Stimulated activated naive CD8-positive, alpha-beta T cell treated with anti-CD3 and anti-CD28 coated beads, Interleukin-15, Interleukin-2, amounts not matched to agents 100 ng/mL and 50 ng/mL, for 24 hours (primary cell): ENCODE results near the gene CD84.
"Not testable (repeated sequence)": the region's sequence is repeated elsewhere in the genome, so short reads cannot be mapped to it uniquely, and the experiment has no call there.

ENCODE experiments used
- H3K27ac Mint-ChIP-seq: one replicate; pipeline ENCODE4 v1.8.0; 2021; ENCODE audit warnings: mild to moderate bottlenecking, mixed read lengths
- H3K27me3 Mint-ChIP-seq: one replicate; pipeline ENCODE4 v1.8.0; 2021; ENCODE audit warnings: mixed read lengths
- H3K36me3 Mint-ChIP-seq: one replicate; pipeline ENCODE4 v1.8.0; 2021; ENCODE audit warnings: low read depth, mixed read lengths
- H3K4me1 Mint-ChIP-seq: one replicate; pipeline ENCODE4 v1.8.0; 2021; ENCODE audit warnings: low read depth, mixed read lengths
- H3K4me3 Mint-ChIP-seq: one replicate; pipeline ENCODE4 v1.8.0; 2021; ENCODE audit warnings: mild to moderate bottlenecking, mixed read lengths
- H3K9me3 Mint-ChIP-seq: one replicate; pipeline ENCODE4 v1.8.0; 2021; ENCODE audit warnings: mixed read lengths

The CD84 gene

DNA sequence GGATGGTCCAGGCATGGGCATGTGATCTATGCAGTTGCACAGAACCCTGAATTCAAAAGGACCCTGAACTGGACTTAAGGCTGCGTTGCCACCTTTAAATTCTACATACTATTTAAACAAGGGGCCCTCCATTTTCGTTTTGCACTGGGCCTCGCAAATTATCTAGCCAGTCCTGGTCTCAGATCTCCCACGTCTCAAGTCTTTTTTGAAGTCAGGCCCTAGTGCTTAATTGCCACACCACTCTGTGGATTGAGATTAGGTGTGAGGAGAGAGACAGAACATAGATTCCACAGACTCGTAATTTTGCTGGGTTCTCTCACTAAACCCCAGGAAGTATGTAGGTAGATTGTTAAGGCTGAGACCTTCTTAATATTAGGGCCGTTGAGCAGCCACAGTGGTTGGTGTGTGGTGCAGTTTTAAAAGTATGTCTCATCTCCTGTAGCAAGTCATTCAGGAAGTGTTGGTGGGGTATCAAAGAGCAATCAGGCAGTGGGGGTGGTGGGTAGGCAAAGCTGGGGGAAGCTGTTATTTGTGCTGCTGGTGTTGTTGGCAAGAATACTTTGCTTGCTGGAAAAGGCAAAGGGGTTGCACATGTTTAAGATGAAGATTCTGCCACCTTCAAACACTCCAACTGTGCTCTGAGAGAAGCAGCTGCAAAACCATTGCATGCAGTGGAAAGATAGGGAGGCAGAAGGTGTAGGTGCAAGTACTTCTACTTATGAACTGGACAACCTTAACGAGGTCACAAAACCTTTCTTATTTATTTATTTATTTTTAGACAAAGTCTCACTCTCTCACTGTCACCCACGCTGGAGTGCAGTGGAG lies 11.2 kb downstream of the CD84 start:
- H3K27ac Mint-ChIP-seq: peak overlapping the region; percentile 96
- peak overlapping the region; percentile 70 for H3K4me3 Mint-ChIP-seq
- no peaks in the 10 kb centered on the region for H3K27me3 Mint-ChIP-seq
- peaks cover 19% of the 10 kb centered on the region for H3K9me3 Mint-ChIP-seq
- peaks cover 100% of the 10 kb centered on the region for H3K4me1 Mint-ChIP-seq
- peaks cover 74% of the 10 kb centered on the region for H3K36me3 Mint-ChIP-seq

- no peaks in the 10 kb centered on the region for H3K27me3 Mint-ChIP-seq
- peak overlapping the region; percentile 70 for H3K4me3 Mint-ChIP-seq
- H3K9me3 Mint-ChIP-seq: peaks cover 22% of the 10 kb centered on the region
- peak overlapping the region; percentile 96 for H3K27ac Mint-ChIP-seq
- peaks cover 100% of the 10 kb centered on the region for H3K4me1 Mint-ChIP-seq
- peaks cover 77% of the 10 kb centered on the region for H3K36me3 Mint-ChIP-seq
Measured at GRCh38 chr1:160567341-160567740, 12.0 kb downstream of the CD84 start.

- Mint-ChIP-seq H3K36me3 (peaks cover 78% of the 10 kb centered on the region), H3K4me1 (peaks cover 100% of the 10 kb centered on the region), H3K27me3 (no peaks in the 10 kb centered on the region), H3K27ac (peak overlapping the region; percentile 96), H3K4me3 (peak overlapping the region; percentile 27), H3K9me3 (peaks cover 14% of the 10 kb centered on the region)
Measured at GRCh38 chr1:160565564-160565963, 13.7 kb downstream of the CD84 start.

DNA sequence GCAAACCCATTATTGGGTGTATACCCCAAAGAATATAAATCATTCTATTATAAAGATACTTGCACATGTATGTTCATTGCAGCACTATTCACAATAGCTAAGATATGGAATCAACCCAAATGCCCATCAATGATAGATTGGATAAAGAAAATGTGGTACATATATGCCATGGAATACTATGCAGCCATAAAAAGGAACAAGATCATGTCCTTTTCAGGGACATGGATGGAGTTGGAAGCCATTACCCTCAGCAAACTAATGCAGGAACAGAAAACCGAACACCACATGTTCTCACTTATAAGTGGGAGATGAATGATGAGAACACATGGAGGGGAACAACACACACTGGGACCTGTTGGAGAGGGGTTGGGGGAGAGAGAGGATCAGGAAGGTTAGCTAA lies 16.1 kb downstream of the CD84 start:
- H3K4me1 Mint-ChIP-seq: peaks cover 100% of the 10 kb centered on the region
- H3K4me3 Mint-ChIP-seq, H3K27me3 Mint-ChIP-seq: not testable (repeated sequence)
- peaks cover 14% of the 10 kb centered on the region for H3K9me3 Mint-ChIP-seq
- H3K27ac Mint-ChIP-seq: peak overlapping the region; percentile 50
- H3K36me3 Mint-ChIP-seq: peaks cover 89% of the 10 kb centered on the region

DNA sequence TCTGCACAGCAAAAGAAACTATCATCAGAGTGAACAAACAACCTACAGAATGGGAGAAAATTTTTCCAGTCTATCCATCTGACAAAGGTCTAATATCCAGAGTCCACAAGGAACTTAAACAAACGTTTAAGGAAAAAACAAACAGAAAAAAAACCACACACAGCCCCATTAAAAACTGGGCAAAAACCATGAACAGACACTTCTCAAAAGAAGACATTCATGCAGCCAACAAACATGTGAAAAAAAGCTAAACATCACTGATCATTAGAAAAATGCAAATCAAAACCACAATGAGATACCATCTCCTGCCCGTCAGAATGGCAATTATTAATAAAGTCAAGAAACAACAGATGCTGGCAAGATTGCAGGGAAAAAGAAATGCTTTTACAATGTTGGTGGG lies 16.6 kb downstream of the CD84 start:
- not testable (repeated sequence) for H3K4me3 Mint-ChIP-seq, H3K27me3 Mint-ChIP-seq
- Mint-ChIP-seq H3K36me3 (peaks cover 90% of the 10 kb centered on the region), H3K4me1 (peaks cover 100% of the 10 kb centered on the region), H3K27ac (peak overlapping the region; percentile 59), H3K9me3 (peaks cover 14% of the 10 kb centered on the region)

DNA sequence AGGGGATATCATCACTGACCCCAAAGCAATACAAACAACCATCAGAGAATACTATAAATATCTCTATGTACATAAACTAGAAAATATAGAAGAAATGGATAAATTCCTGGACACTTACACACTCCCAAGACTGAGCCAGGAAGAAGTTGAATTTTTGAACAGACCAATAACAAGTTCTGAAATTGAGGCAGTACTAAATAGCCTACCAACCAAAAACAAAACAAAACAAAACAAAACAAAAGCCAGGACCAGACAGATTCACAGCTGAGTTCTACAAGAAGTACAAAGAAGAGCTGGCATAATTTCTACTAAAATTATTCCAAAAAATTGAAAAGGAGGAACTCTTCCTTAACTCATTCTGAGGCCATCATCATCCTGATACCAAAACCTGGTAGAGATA lies 18.5 kb downstream of the CD84 start:
- H3K4me1 Mint-ChIP-seq: peaks cover 93% of the 10 kb centered on the region
- H3K4me3 Mint-ChIP-seq: peak overlapping the region; percentile 81
- H3K27me3 Mint-ChIP-seq: no peaks in the 10 kb centered on the region
- peaks cover 85% of the 10 kb centered on the region for H3K36me3 Mint-ChIP-seq
- H3K27ac Mint-ChIP-seq: peak overlapping the region; percentile 90
- peaks cover 14% of the 10 kb centered on the region for H3K9me3 Mint-ChIP-seq

DNA sequence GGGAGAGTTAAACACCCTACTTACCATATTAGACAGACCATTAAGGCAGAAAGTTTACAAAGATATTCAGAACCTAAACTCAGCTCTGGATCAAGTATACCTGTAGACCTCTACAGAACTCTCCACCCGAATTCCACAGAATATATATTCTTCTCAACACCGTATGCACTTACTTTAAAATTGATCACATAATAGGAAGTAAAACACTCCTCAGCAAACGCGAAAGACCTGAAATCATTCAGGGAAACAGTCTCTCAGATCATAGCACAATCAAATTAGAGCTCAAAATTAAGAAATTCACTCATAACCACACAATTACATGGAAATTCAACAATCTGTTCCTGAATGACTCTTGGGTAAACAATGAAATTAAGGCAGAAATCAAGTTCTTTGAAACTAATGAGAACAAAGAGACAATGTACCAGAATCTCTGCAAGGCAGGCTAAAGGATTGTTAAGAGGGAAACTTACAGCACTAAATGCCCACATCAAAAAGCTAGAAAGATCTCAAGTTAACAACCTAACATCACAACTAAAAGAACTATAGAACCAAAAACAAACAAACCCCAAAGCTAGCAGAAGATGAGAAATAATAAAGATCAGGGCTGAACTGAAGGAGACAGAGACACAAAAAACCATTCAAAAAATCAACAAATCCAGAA lies 19.1 kb downstream of the CD84 start:
- peaks cover 14% of the 10 kb centered on the region for H3K9me3 Mint-ChIP-seq
- H3K4me1 Mint-ChIP-seq: peaks cover 90% of the 10 kb centered on the region
- no peaks in the 10 kb centered on the region for H3K27me3 Mint-ChIP-seq
- peak overlapping the region; percentile 90 for H3K27ac Mint-ChIP-seq
- peaks cover 83% of the 10 kb centered on the region for H3K36me3 Mint-ChIP-seq
- H3K4me3 Mint-ChIP-seq: peak overlapping the region; percentile 81

GRCh38 chr1:160559437-160559836 lies 19.9 kb downstream of the CD84 start:
- not testable (repeated sequence) for H3K27me3 Mint-ChIP-seq
- Mint-ChIP-seq H3K27ac (peak overlapping the region; percentile 90), H3K4me1 (peaks cover 83% of the 10 kb centered on the region), H3K36me3 (peaks cover 76% of the 10 kb centered on the region), H3K9me3 (peaks cover 14% of the 10 kb centered on the region), H3K4me3 (peak overlapping the region; percentile 81)

DNA sequence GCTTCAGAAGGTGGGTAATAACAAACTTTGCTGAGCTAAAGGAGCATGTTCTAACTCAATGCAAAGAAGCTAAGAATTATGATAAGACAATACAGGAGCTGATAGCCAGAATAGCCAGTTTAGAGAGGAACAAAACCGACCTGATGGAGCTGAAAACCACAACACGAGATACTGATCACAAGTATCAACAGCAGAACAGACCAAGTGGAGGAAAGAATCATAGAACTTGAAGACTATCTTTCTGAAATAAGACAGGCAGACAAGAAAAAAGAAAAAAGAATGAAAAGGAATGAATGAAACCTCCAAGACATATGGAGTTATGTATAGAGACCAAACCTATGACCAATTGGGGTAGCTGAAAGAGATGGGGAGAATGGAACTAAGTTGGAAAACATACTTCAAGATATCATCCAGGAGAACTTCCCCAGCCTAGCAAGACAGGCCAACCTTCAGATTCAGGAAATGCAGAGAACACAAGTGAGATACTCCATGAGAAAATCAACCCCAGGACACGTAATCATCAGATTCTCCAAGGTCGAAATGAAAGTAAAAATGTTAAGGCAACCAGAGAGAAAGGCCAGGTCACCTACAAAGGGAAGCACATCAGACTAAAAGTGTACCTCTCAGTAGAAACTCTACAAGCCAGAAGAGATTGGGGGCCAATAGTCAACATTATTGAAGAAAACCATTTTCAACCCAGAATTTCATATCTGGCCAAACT lies 20.5 kb downstream of the CD84 start:
- peak overlapping the region; percentile 81 for H3K4me3 Mint-ChIP-seq
- peaks cover 14% of the 10 kb centered on the region for H3K9me3 Mint-ChIP-seq
- H3K4me1 Mint-ChIP-seq: peaks cover 80% of the 10 kb centered on the region
- H3K36me3 Mint-ChIP-seq: peaks cover 74% of the 10 kb centered on the region
- H3K27ac Mint-ChIP-seq: peak overlapping the region; percentile 90
- no peaks in the 10 kb centered on the region for H3K27me3 Mint-ChIP-seq

GRCh38 chr1:160553778-160554177 lies 25.5 kb downstream of the CD84 start:
- H3K27me3 Mint-ChIP-seq: no peaks in the 10 kb centered on the region
- H3K36me3 Mint-ChIP-seq: peaks cover 65% of the 10 kb centered on the region
- H3K9me3 Mint-ChIP-seq: no peaks in the 10 kb centered on the region
- H3K4me3 Mint-ChIP-seq: no peak overlapping the region
- H3K27ac Mint-ChIP-seq: no peak overlapping the region
- H3K4me1 Mint-ChIP-seq: peaks cover 56% of the 10 kb centered on the region

- Mint-ChIP-seq H3K4me1 (peaks cover 50% of the 10 kb centered on the region), H3K27me3 (no peaks in the 10 kb centered on the region), H3K27ac (peak overlapping the region; percentile 42), H3K36me3 (peaks cover 68% of the 10 kb centered on the region), H3K4me3 (no peak overlapping the region), H3K9me3 (no peaks in the 10 kb centered on the region)
Measured at GRCh38 chr1:160552425-160552824, 26.9 kb downstream of the CD84 start.

DNA sequence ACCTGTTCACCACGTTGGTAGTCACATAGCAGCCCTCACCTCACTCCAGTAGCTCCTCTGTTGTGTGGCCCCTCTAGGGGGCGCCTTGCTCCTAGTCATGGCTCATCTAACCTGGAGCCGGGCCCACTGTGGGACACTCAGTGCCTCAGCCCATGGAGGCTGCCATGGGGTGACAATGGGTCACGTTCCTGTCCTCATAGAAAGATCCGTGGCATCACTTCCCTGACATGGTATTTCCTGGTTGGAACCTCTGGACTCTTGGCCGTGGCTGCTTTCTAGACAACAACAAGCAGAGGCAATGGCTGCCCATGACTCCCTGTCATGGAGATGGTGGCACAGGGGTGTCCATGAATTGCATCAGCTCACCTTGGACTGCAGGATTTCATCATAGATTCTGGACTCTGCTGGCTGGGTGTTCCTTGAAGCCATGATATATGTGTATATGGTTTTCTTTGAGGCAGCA lies 28.7 kb downstream of the CD84 start:
- H3K9me3 Mint-ChIP-seq: no peaks in the 10 kb centered on the region
- H3K27me3 Mint-ChIP-seq: no peaks in the 10 kb centered on the region
- H3K36me3 Mint-ChIP-seq: peaks cover 63% of the 10 kb centered on the region
- H3K4me3 Mint-ChIP-seq: no peak overlapping the region
- H3K4me1 Mint-ChIP-seq: peaks cover 48% of the 10 kb centered on the region
- peak overlapping the region; percentile 57 for H3K27ac Mint-ChIP-seq

GRCh38 chr1:160549665-160550006 lies 29.7 kb downstream of the CD84 start:
- Mint-ChIP-seq H3K4me1 (peaks cover 52% of the 10 kb centered on the region), H3K27me3 (no peaks in the 10 kb centered on the region), H3K36me3 (peaks cover 67% of the 10 kb centered on the region), H3K4me3 (no peak overlapping the region), H3K27ac (peak overlapping the region; percentile 74), H3K9me3 (no peaks in the 10 kb centered on the region)

DNA sequence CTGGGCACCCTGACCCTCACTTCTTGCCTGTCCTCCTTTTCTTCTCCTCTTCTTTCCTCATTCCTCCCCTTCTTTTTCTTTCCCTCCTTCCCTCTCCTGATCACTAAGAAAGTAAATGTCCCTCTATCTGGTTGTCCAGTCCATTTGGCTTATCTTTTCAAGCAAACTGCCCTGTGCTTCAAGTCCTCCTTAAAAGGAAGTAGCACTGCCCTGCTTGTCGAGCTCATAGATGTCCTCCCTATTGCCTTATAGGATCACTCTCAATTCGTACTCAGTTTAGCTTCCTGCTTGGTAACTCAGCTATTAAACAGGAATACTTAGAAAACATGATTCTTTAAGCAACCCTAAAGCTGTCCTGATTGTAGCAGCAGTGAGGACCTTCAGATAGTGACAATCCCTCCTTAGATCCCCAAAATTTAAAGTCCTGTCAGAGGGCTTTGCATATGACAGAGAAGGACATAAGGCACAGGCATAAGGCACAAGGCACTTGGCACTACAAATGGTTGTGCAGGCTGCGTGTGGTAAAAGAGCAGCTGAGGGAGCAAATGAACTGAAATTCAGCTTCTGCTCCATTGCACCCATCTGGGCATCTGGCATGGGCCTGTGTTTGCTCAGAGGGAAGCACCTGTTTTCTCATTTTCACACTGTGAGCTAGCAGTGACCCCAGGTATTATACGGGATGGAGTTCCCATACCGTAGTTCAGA lies 30.2 kb downstream of the CD84 start:
- H3K27ac Mint-ChIP-seq: peak overlapping the region; percentile 74
- no peaks in the 10 kb centered on the region for H3K27me3 Mint-ChIP-seq
- no peaks in the 10 kb centered on the region for H3K9me3 Mint-ChIP-seq
- peaks cover 64% of the 10 kb centered on the region for H3K36me3 Mint-ChIP-seq
- no peak overlapping the region for H3K4me3 Mint-ChIP-seq
- H3K4me1 Mint-ChIP-seq: peaks cover 55% of the 10 kb centered on the region
